GM12864 (cell line): ENCODE results near the gene CLIC6.

ENCODE experiments used
- DNase-seq: peaks from one replicate; pipeline ENCODE4 v3.0.0-alpha.2; 2011; ENCODE audit warnings: low read depth
- H3K4me3 ChIP-seq: 2 replicates; pipeline ENCODE4 v1.5.1; 2011; ENCODE audit warnings: mild to moderate bottlenecking, low read depth, low read length, control low read depth
- CTCF ChIP-seq: IDR thresholded peaks from 2 replicates; pipeline ENCODE4 v1.5.1; 2011; ENCODE audit warnings: low read depth, mild to moderate bottlenecking, moderate library complexity, low read length, control low read depth, inconsistent platforms; ENCODE audit errors: missing control alignments

Gene CLIC6

DNA sequence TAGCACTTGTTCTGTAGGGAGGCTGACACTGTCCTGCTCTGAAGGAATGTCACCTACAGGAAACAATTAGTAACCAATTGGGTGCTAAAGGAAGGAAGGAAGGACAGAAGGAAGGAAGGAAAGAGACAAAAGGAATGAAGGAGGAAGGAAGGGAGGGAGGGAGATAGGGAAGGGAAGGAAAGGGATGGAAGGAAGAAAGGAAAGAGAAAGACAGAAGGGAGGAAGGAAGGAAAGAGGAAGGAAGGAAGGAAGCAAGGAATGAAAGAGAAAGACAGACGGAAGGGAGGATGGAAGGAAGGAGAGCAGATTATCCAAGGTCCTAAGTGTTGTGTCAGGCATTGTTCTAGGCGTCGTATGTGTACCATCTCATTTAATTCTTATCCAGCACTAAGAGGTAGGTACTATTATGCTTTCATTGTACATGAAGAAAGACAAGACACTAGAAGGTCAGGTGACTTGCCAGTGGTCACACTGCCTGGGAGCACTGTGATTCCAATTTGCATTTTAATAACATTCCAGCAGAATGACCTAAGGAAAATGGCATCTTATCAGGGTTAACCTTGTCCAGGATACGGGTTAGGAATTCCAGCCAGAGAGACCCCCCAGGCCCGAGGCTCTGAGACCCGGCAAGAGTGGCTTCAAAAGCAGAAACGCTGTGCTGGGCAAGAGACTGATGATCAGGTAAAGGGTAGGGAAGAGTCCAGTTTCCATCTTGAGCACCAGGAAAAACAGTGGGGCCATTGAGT is 29.6 kb downstream of the CLIC6 start:
- H3K4me3 ChIP-seq: no peak overlapping the region
- TF ChIP-seq CTCF: no peak
- DNase-seq: no peak

- DNase-seq: no peak
- no peak for TF ChIP-seq CTCF
Measured at GRCh38 chr21:34700605-34701004, 31.8 kb downstream of the CLIC6 start.

DNA sequence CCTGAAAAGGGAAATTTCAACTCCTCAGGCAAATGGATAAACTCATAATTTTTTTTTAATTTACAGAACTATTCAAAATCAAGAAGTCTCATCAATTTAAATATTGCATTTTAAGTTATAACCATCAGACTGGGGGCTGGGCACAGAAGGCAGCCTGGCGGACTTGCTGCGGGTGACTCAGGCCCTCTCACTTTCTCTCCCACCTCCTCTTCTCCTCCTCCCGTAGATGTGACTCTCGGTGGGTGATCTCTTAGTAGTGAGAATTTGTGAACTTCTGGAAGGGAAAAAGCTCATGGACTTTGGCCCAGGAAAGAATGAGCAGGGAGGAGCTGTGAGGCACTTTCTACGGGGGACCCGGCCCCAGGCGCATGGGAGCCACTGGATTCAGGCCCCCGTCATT is 32.9 kb downstream of the CLIC6 start:
- no peak overlapping the region for H3K4me3 ChIP-seq
- DNase-seq: no peak
- no peak for TF ChIP-seq CTCF

More at GRCh38 chr21:34700605-34701004, 31.8 kb downstream of the CLIC6 start:
- no peak overlapping the region for H3K4me3 ChIP-seq

- DNase-seq: no peak
- H3K4me3 ChIP-seq: no peak overlapping the region
- no peak for TF ChIP-seq CTCF
Measured at GRCh38 chr21:34702341-34703170, 33.8 kb downstream of the CLIC6 start.

- no peak for DNase-seq
- TF ChIP-seq CTCF: no peak
- no peak overlapping the region for H3K4me3 ChIP-seq
Measured at GRCh38 chr21:34703571-34703970, 34.8 kb downstream of the CLIC6 start.

DNA sequence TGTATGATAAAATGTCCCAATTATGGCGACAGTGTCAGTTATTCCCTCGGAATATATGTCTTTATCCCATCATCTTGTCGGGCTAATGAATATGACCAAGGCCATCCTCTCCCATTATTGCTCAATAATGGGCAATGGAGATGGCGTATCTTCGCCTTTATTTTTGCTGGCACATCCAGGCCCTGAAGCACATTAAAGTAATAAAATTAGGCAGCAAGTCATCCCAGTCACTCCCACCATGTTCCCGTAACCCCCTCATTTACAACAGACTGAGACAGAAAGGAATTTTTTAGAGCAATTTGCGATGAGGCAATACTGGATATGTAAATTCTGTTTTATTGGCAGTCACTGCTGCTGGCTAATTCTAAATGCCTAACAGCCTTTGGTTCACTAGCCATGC is 35.3 kb downstream of the CLIC6 start:
- TF ChIP-seq CTCF: no peak
- no peak for DNase-seq

More for the DNA sequence above, 35.3 kb downstream of the CLIC6 start:
- H3K4me3 ChIP-seq: no peak overlapping the region
